B cell (primary cell): ENCODE measurements around the gene FBH1.

Source experiments
- EZH2 ChIP-seq: IDR thresholded peaks from 2 replicates; pipeline ENCODE4 v1.6.1; 2012; ENCODE audit warnings: borderline replicate concordance, low read depth, mild to moderate bottlenecking, moderate library complexity, low read length; ENCODE audit not compliant: insufficient read depth, poor library complexity, severe bottlenecking
- TF ChIP-seq, protein P1 (sequence below): fragments of 200-600 bp; IDR thresholded peaks from one replicate; pipeline ENCODE4 v1.8.0; 2022; ENCODE audit warnings: antibody characterized with exemption, mild to moderate bottlenecking

GRCh38 chr10:5971315-5971832 is 81.3 kb downstream of the FBH1 start:
- TF ChIP-seq, protein P1, sequence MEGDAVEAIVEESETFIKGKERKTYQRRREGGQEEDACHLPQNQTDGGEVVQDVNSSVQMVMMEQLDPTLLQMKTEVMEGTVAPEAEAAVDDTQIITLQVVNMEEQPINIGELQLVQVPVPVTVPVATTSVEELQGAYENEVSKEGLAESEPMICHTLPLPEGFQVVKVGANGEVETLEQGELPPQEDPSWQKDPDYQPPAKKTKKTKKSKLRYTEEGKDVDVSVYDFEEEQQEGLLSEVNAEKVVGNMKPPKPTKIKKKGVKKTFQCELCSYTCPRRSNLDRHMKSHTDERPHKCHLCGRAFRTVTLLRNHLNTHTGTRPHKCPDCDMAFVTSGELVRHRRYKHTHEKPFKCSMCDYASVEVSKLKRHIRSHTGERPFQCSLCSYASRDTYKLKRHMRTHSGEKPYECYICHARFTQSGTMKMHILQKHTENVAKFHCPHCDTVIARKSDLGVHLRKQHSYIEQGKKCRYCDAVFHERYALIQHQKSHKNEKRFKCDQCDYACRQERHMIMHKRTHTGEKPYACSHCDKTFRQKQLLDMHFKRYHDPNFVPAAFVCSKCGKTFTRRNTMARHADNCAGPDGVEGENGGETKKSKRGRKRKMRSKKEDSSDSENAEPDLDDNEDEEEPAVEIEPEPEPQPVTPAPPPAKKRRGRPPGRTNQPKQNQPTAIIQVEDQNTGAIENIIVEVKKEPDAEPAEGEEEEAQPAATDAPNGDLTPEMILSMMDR = no peak
- no peak for TF ChIP-seq EZH2
